GM12873 (cell line): Measurements from ENCODE around the gene FILIP1.

Source experiments
- CTCF ChIP-seq: IDR thresholded peaks from 2 replicates; pipeline ENCODE4 v1.5.1; 2012; ENCODE audit warnings: low read depth, mild to moderate bottlenecking, moderate library complexity, low read length, control low read depth; ENCODE audit not compliant: insufficient read depth; ENCODE audit errors: missing control alignments

Gene FILIP1

GRCh38 chr6:75307364-75308004 lies 186.1 kb downstream of the FILIP1 start:
- TF ChIP-seq CTCF = no peak

GRCh38 chr6:75306064-75306463 lies 187.5 kb downstream of the FILIP1 start:
- no peak for TF ChIP-seq CTCF

- no peak for TF ChIP-seq CTCF
Observed at GRCh38 chr6:75305573-75305972, 188.0 kb downstream of the FILIP1 start.

GRCh38 chr6:75302280-75302679 lies 191.3 kb downstream of the FILIP1 start:
- TF ChIP-seq CTCF = no peak

- TF ChIP-seq CTCF = no peak
Observed at GRCh38 chr6:75301537-75301936, 192.1 kb downstream of the FILIP1 start.

- no peak for TF ChIP-seq CTCF
Observed at GRCh38 chr6:75301088-75301487, 192.5 kb downstream of the FILIP1 start.

- TF ChIP-seq CTCF = no peak
Observed at GRCh38 chr6:75300531-75300855, 193.1 kb downstream of the FILIP1 start.
